ENCODE measurements around the gene CA12.
"Not testable (repeated sequence)": the region's sequence is repeated elsewhere in the genome, so short reads cannot be mapped to it uniquely, and the experiment has no call there.

The CA12 gene

DNA sequence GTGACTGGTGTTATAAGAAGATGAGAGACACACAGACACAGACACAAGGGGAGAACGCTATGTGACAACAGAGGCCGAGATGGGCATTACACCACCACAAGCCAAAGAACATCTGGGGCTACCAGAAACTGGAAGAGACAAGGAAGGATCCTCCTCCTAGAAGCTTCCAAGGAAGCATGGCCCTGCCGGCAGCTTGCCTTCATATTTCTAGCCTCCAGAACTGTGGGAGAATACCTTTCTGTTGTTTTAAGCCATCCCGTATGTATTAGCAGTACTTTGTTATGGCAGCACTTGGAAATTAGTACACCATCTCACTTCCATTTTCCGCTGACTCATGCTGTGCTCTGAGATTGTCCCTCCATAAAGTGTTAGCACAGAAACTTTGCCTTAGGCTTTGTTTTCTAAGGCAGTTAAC is 38.7 kb upstream of the CA12 start:
- H3K4me3 ChIP-seq (ENCODE audit: low read depth in 1 of 2, low read length in 2 of 2), result no peak overlapping the region
- DNase-seq (no peak), ATAC-seq (ENCODE audit: insufficient read depth, low read depth) (no peak)
- H3K9me3 ChIP-seq (ENCODE audit: insufficient read depth, low read length, severe bottlenecking), result no peaks in the 10 kb centered on the region
- no peak overlapping the region for H3K4me2 ChIP-seq (ENCODE audit: insufficient read depth, low read length)
- no peak overlapping the region for H2AFZ ChIP-seq (ENCODE audit: low read depth, low read length)
- no peaks in the 10 kb centered on the region for H3K27me3 ChIP-seq (ENCODE audit: insufficient read depth, low read length, poor library complexity)
- no peaks in the 10 kb centered on the region for H3K79me2 ChIP-seq (ENCODE audit: insufficient read depth, low read length)
- H3K9ac ChIP-seq (ENCODE audit: low read depth, low read length), result no peak overlapping the region
- TF ChIP-seq, protein P1, sequence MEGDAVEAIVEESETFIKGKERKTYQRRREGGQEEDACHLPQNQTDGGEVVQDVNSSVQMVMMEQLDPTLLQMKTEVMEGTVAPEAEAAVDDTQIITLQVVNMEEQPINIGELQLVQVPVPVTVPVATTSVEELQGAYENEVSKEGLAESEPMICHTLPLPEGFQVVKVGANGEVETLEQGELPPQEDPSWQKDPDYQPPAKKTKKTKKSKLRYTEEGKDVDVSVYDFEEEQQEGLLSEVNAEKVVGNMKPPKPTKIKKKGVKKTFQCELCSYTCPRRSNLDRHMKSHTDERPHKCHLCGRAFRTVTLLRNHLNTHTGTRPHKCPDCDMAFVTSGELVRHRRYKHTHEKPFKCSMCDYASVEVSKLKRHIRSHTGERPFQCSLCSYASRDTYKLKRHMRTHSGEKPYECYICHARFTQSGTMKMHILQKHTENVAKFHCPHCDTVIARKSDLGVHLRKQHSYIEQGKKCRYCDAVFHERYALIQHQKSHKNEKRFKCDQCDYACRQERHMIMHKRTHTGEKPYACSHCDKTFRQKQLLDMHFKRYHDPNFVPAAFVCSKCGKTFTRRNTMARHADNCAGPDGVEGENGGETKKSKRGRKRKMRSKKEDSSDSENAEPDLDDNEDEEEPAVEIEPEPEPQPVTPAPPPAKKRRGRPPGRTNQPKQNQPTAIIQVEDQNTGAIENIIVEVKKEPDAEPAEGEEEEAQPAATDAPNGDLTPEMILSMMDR (IDR thresholded peaks at IDR 0.05; ENCODE audit: borderline replicate concordance, extremely low read depth, low read length, poor library complexity, severe bottlenecking), result no peak
- no peak for TF ChIP-seq EZH2 (IDR thresholded peaks at IDR 0.05; ENCODE audit: borderline replicate concordance, low read depth, low read length, severe bottlenecking)
- H3K36me3 ChIP-seq (ENCODE audit: insufficient read depth, low read length), result no peaks in the 10 kb centered on the region
- no peaks in the 10 kb centered on the region for H3K4me1 ChIP-seq (ENCODE audit: insufficient read depth, low read length)
- no peak overlapping the region for H3K27ac ChIP-seq (ENCODE audit: low read length)
- H4K20me1 ChIP-seq (ENCODE audit: insufficient read depth, low read length), result no peaks in the 10 kb centered on the region

DNA sequence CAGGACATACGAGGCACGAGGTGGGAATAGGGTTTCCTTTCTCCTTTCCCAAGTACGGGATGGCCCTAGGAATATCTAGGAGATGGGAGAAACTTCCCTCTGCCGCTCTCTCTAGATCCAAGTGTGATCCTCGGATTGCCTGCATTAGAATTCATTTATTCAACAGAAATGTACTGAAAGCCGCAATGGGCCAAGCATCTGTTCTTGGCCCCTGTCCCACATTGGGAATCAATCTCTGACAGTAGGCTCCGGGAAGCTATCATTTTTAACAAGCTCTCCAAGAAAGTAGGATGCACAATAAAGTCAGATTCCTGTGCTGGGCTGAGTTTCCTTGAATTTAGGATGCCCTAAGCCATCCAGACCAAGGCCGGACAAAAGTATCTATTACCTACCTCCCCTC is 37.2 kb upstream of the CA12 start:
- Histone ChIP-seq H2AFZ (ENCODE audit: low read depth, low read length) (no peak overlapping the region), H3K27ac (ENCODE audit: low read length) (no peak overlapping the region), H3K79me2 (ENCODE audit: insufficient read depth, low read length) (no peaks in the 10 kb centered on the region), H3K9me3 (ENCODE audit: insufficient read depth, low read length, severe bottlenecking) (no peaks in the 10 kb centered on the region), H3K4me1 (ENCODE audit: insufficient read depth, low read length) (no peaks in the 10 kb centered on the region), H3K4me2 (ENCODE audit: insufficient read depth, low read length) (no peak overlapping the region), H3K27me3 (ENCODE audit: insufficient read depth, low read length, poor library complexity) (no peaks in the 10 kb centered on the region), H4K20me1 (ENCODE audit: insufficient read depth, low read length) (no peaks in the 10 kb centered on the region), H3K36me3 (ENCODE audit: insufficient read depth, low read length) (no peaks in the 10 kb centered on the region), H3K4me3 (ENCODE audit: low read depth in 1 of 2, low read length in 2 of 2) (no peak overlapping the region), H3K9ac (ENCODE audit: low read depth, low read length) (no peak overlapping the region)
- ATAC-seq (ENCODE audit: insufficient read depth, low read depth), result no peak
- no peak for TF ChIP-seq EZH2 (IDR thresholded peaks at IDR 0.05; ENCODE audit: borderline replicate concordance, low read depth, low read length, severe bottlenecking)
- TF ChIP-seq, protein P1 (IDR thresholded peaks at IDR 0.05; ENCODE audit: borderline replicate concordance, extremely low read depth, low read length, poor library complexity, severe bottlenecking), result no peak
- DNase-seq, result no peak

DNA sequence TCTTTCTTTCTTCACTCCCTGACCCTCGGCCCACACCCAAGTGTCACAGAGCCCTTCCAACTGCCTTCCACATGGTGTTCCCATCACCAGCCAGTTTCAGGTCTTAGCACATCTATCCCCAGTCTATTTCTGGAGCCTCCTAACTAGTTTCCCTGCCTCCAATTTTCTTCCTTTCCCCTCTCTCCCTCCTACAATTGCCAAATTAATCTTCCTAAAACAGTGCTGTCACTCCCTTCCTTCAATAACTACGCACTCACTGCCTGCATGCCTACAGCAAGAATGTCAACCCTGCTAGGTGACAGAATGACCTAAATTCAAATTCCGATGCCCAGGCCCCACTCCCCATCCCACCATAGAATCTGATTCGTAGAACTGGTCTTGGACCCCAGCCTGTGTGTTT is 36.1 kb upstream of the CA12 start:
- Histone ChIP-seq H3K4me1 (ENCODE audit: insufficient read depth, low read length) (no peaks in the 10 kb centered on the region), H3K36me3 (ENCODE audit: insufficient read depth, low read length) (no peaks in the 10 kb centered on the region), H3K9me3 (ENCODE audit: insufficient read depth, low read length, severe bottlenecking) (no peaks in the 10 kb centered on the region), H3K27me3 (ENCODE audit: insufficient read depth, low read length, poor library complexity) (no peaks in the 10 kb centered on the region), H3K4me2 (ENCODE audit: insufficient read depth, low read length) (no peak overlapping the region), H3K27ac (ENCODE audit: low read length) (no peak overlapping the region), H2AFZ (ENCODE audit: low read depth, low read length) (no peak overlapping the region), H3K79me2 (ENCODE audit: insufficient read depth, low read length) (no peaks in the 10 kb centered on the region), H3K4me3 (ENCODE audit: low read depth in 1 of 2, low read length in 2 of 2) (no peak overlapping the region), H4K20me1 (ENCODE audit: insufficient read depth, low read length) (no peaks in the 10 kb centered on the region), H3K9ac (ENCODE audit: low read depth, low read length) (no peak overlapping the region)
- no peak for ATAC-seq (ENCODE audit: insufficient read depth, low read depth)
- no peak for DNase-seq
- no peak for TF ChIP-seq EZH2 (IDR thresholded peaks at IDR 0.05; ENCODE audit: borderline replicate concordance, low read depth, low read length, severe bottlenecking)
- TF ChIP-seq, protein P1 (IDR thresholded peaks at IDR 0.05; ENCODE audit: borderline replicate concordance, extremely low read depth, low read length, poor library complexity, severe bottlenecking), result no peak

DNA sequence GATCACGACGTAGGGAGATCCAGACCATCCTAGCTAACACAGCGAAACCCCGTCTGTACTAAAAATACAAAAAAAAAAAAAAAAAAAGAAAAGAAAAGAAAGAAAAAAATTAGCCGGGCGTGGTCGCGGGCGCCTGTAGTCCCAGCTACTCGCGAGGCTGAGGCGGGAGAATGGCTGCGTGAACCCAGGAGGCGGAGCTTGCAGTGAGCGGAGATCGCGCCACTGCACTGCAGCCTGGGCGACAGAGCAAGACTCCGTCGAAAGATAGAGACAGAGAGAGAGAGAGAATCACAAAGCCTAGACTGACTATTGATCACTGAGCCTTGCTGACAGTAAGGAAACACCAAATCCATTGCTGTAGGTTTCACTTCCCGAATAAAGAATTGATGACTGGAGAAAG is 35.6 kb upstream of the CA12 start:
- not testable (repeated sequence) for H3K4me2 ChIP-seq (ENCODE audit: insufficient read depth, low read length); ATAC-seq (ENCODE audit: insufficient read depth, low read depth); H3K27ac ChIP-seq (ENCODE audit: low read length); H2AFZ ChIP-seq (ENCODE audit: low read depth, low read length); H4K20me1 ChIP-seq (ENCODE audit: insufficient read depth, low read length); H3K79me2 ChIP-seq (ENCODE audit: insufficient read depth, low read length); H3K27me3 ChIP-seq (ENCODE audit: insufficient read depth, low read length, poor library complexity); DNase-seq; H3K9me3 ChIP-seq (ENCODE audit: insufficient read depth, low read length, severe bottlenecking); H3K9ac ChIP-seq (ENCODE audit: low read depth, low read length); H3K4me1 ChIP-seq (ENCODE audit: insufficient read depth, low read length); H3K4me3 ChIP-seq (ENCODE audit: low read depth in 1 of 2, low read length in 2 of 2); H3K36me3 ChIP-seq (ENCODE audit: insufficient read depth, low read length)

All from DND-41 (cell line).